VCaP (cell line): ENCODE data around the gene KPNA1.

ENCODE experiments used
- H3K27ac ChIP-seq: fragments of 450-650 bp; 2 replicates; pipeline ENCODE4 v1.5.1; 2017
- TF ChIP-seq, protein P1 (sequence below): fragments of 450-650 bp; conservative IDR thresholded peaks from 2 replicates; pipeline ENCODE4 v1.5.1; 2017; ENCODE audit warnings: mild to moderate bottlenecking, moderate library complexity

KPNA1 gene

DNA sequence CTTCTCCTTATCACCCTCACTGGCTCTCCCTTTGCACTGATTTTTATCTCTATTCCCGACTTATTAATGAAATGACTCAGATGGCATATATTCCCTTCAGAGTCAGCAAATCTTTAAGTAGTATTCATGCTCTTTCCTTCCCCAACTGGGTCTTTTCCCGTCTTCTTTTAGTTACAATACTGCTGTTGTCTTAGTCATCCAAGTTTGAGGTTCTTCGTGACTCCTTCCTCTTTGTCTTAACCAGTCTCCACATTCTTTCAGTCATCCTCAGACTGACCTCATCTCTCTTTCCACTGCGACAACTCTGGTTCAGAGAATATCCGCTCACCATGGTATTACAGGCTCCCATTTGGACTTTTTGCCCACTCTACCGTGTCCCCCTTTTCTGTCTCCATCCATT, 111.2 kb downstream of the KPNA1 start:
- TF ChIP-seq, protein P1, sequence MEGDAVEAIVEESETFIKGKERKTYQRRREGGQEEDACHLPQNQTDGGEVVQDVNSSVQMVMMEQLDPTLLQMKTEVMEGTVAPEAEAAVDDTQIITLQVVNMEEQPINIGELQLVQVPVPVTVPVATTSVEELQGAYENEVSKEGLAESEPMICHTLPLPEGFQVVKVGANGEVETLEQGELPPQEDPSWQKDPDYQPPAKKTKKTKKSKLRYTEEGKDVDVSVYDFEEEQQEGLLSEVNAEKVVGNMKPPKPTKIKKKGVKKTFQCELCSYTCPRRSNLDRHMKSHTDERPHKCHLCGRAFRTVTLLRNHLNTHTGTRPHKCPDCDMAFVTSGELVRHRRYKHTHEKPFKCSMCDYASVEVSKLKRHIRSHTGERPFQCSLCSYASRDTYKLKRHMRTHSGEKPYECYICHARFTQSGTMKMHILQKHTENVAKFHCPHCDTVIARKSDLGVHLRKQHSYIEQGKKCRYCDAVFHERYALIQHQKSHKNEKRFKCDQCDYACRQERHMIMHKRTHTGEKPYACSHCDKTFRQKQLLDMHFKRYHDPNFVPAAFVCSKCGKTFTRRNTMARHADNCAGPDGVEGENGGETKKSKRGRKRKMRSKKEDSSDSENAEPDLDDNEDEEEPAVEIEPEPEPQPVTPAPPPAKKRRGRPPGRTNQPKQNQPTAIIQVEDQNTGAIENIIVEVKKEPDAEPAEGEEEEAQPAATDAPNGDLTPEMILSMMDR: no peak
- no peak overlapping the region for H3K27ac ChIP-seq

DNA sequence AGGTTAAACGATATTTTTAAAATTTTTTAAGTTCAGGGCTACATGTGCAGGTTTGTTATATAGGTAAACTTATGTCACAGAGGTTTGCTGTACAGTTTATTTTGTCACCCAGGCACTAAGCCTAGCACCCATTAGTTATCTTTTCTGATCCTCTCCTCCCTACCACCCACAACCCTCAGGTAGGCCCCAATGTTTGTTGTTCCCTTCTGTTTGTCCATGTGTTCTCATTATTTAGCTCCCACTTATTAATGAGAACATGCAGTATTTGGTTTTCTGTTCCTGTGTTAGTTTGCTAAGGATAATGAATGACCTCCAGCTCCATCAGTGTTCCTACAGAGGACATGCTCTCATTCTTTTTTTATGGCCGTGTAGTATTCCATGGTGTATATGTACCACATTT, 115.8 kb downstream of the KPNA1 start:
- H3K27ac ChIP-seq: peak overlapping the region; percentile 34; the same call in 1 of the 2 replicates
- TF ChIP-seq, protein P1: no peak

DNA sequence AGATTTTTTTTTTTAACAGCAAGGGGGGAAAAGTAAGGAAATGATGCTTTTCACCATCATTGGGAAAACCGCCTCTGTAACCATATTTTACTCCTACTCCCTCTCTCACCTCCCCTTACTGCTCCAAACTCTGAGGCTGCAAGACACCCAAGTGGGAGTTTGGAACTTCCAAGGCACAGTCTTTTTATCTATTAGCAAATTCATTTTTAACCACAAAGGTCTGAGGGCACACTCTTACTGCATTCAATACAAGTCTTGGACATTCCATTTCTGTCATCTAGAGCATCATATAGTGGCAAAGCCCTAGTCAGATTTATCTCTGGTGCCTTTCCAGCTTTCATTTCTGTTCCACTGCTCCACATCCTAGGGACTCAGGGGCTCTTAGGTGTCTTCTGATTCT, 117.5 kb downstream of the KPNA1 start:
- H3K27ac ChIP-seq: no peak overlapping the region
- TF ChIP-seq, protein P1: no peak

DNA sequence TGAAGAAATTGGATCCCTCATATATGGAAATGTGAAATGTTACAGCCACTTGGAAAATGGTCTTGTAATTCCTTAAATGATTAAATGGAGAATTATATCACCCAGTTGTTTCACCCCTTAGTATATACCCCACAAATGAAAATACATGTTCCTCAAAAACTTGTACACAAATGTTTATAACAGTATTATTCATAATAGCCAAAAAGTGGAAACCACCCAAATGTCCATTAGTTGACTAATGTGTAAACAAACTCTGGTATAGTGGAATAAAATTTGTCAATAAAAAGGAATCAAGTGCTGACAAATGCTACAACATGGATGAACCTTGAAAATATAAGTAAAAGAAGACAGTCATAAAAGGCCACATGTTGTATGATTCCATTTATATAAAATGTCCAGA, 118.2 kb downstream of the KPNA1 start:
- no peak overlapping the region for H3K27ac ChIP-seq
- TF ChIP-seq, protein P1: no peak

DNA sequence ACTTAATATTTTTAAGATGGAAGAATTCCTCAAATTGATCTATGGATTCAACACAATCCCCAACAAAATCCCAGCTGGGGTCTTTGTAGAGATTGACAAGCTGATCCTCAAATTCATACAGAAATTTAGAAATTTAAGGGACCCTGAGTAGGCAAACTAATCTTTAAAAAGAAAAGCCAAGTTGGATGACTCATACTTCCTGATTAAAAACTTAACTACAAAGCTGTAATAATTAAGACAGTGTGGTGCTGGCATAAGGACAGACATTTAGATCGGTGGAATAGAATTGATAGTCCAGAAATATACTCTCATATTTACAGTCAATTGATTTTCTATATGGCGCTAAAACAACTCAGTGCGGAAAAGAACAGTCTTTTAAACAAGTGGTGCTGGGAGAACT, 119.2 kb downstream of the KPNA1 start:
- H3K27ac ChIP-seq: no peak overlapping the region
- TF ChIP-seq, protein P1: no peak

DNA sequence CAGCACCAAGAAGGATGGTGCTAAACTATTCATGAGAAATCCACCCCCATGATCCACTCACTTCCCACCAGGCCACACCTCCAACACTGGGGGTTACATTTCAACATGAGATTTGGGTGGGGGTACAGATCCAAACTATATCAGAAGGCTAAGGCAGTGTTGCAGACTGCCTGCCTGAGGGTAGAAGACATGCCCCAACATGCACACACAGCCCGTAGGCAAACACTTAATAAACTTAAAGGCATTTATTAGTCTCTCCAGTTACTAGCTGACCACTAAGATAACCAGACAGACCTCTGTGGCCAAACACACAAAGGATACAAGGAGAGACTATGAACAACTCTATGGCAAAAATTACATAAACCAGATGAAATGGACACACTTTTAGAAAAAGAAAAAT, 120.6 kb downstream of the KPNA1 start:
- H3K27ac ChIP-seq: peak overlapping the region; percentile 56

DNA sequence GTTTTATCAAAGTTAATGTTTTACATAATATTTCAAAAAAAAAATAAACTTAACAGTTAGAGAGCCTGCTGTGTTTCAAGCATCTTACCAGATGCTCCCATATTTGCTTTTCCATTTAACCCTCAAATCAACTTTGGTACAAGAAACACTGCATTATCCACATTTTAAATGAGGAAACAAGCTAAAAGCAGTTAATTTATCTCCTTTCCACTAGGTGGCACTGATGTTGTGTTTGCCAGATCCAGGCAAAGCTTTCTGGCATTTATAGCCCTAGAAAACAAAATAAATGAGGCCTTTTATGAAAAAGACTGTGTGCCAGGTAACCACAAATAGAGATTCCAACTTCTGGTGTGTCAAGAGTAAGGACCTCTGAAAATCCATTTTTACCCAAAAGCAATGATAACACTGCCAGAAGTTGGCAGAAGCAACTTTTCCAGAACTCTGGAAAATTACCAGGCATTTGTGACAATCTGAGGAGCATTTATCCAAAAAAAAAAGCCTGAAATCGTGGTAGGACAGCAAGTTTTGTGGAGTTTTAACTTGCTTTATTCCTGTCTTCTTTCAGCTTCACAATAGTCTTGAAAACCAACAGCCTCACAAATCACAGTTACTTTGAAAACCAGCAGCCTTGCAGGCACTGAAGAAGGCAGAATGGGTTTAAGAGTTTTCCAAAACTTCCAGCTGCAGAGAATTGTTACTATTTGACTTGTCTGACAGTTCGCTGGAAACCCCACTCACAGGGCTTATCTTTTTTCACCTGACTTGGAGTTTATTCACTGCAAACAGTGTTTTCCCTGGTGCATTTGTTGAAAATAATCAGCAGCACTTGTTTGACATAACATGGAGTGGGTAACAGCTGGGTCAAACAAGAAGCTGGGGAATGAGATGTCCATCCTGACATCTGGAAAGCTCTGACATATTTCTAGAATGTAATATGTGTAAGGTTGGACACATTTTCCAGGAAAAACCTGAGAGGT, 121.6 kb downstream of the KPNA1 start:
- TF ChIP-seq, protein P1: peak; percentile 86
- H3K27ac ChIP-seq: peak overlapping the region; percentile 56

More for the DNA sequence above, 120.6 kb downstream of the KPNA1 start:
- TF ChIP-seq, protein P1: no peak
